K562 (cell line): ENCODE measurements around the gene E2F3. TPM values are rescaled to one million over a fixed set of nuclear protein-coding genes. Genes with fewer than 3 reads are reported as not detected.

Source experiments
- COPS2 ChIP-seq: fragments of 450-650 bp; conservative IDR thresholded peaks from 2 replicates; pipeline ENCODE4 v1.6.1; 2016; ENCODE audit warnings: mild to moderate bottlenecking, moderate library complexity
- NUFIP1 ChIP-seq: fragments of 450-650 bp; IDR thresholded peaks from 2 replicates; pipeline ENCODE4 v1.6.1; 2018; ENCODE audit not compliant: partially characterized antibody
- PCBP2 ChIP-seq: fragments of 200-400 bp; formaldehyde crosslinking; IDR thresholded peaks from 2 replicates; pipeline ENCODE4 v1.6.1; 2018; ENCODE audit warnings: low read length, low read depth, mild to moderate bottlenecking, moderate library complexity; ENCODE audit not compliant: poor library complexity, severe bottlenecking
- polyA plus RNA-seq, 8 experiments: library from polyadenylated mRNA; depleted of rRNA in 4 of 8; stranded (reverse) in 5 of 8; unstranded in 3 of 8; fragments of >200 nt; fragmentation: Nextera tagmentation in 2 of 8; fragmentation: Illumina TruSeq in 1 of 8; extraction: Ambion mirVana in 2 of 8; extraction: Trizol in 1 of 8; gene quantifications; 2 replicates each; pipeline versions ENCODE4 v1.2.1 to v1.2.3, GENCODE V29; 2011 to 2014; ENCODE audit warnings: inconsistent platforms in 1 of 8, missing spikeins in 1 of 8
- total RNA-seq, 7 experiments: library from RNA; depleted of rRNA in 6 of 7; stranded (reverse); fragments of >200 nt in 6 of 7; fragmentation: Illumina TruSeq in 2 of 7; extraction: Trizol in 2 of 7; gene quantifications; 2 replicates each; pipeline versions ENCODE4 v1.2.1 to v1.2.3, GENCODE V29; 2011 to 2021; ENCODE audit warnings: low replicate concordance in 1 of 7
- TF ChIP-seq, protein P1 (sequence below): sonication (generic); formaldehyde crosslinking; IDR thresholded peaks from 2 replicates; pipeline ENCODE4 v1.8.0; 2023; ENCODE audit warnings: missing genetic modification reagents, mild to moderate bottlenecking, borderline replicate concordance
- TF ChIP-seq, protein P2 (sequence below): sonication (generic); formaldehyde crosslinking; IDR thresholded peaks from 2 replicates; pipeline ENCODE4 v1.8.0; 2022; ENCODE audit warnings: mild to moderate bottlenecking, missing genetic modification reagents
- TF ChIP-seq, protein P3 (sequence below): fragments of 450-650 bp; formaldehyde crosslinking; IDR thresholded peaks from 2 replicates; pipeline ENCODE4 v1.4.0; 2022; ENCODE audit warnings: missing genetic modification characterization
- TF ChIP-seq, protein P4 (sequence below), 2 experiments: IDR thresholded peaks; 2 replicates each; pipeline ENCODE4 v1.6.1; 2012; ENCODE audit warnings: improper control_type of control experiment in 2 of 2, low read depth in 2 of 2, low read length in 2 of 2, borderline replicate concordance in 1 of 2

E2F3 gene
- total and polyA plus RNA-seq, 9 of the 15 experiments (the other 6 are each of a cell fraction or from before 2014, with no cell fraction given) = 11.1 to 44.7 (median 27.2) TPM

DNA sequence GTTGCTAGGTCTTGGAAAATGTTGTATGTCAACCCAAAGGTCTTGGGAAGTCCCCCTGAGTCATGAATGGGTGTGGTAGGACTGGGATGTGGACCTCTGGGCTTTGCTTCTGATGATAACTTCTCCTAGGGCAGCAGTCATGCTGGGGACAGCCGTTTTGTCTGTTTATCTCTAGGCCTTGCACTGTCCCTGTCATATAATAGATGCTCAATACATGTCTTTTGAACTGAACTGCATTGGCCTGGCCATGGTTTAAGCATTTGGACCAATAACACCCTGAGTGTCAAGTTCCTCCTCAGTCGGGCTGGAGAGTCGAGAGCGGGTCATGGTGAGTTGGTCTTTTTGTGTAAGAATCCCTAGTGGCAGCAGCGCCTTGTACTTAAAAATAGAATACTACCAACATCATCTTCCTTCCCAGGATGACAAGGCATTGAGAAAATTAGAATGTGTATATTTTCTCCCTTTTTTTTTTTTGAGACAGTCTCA, 43.1 kb downstream of the E2F3 start (continued):
- TF ChIP-seq, protein P1, sequence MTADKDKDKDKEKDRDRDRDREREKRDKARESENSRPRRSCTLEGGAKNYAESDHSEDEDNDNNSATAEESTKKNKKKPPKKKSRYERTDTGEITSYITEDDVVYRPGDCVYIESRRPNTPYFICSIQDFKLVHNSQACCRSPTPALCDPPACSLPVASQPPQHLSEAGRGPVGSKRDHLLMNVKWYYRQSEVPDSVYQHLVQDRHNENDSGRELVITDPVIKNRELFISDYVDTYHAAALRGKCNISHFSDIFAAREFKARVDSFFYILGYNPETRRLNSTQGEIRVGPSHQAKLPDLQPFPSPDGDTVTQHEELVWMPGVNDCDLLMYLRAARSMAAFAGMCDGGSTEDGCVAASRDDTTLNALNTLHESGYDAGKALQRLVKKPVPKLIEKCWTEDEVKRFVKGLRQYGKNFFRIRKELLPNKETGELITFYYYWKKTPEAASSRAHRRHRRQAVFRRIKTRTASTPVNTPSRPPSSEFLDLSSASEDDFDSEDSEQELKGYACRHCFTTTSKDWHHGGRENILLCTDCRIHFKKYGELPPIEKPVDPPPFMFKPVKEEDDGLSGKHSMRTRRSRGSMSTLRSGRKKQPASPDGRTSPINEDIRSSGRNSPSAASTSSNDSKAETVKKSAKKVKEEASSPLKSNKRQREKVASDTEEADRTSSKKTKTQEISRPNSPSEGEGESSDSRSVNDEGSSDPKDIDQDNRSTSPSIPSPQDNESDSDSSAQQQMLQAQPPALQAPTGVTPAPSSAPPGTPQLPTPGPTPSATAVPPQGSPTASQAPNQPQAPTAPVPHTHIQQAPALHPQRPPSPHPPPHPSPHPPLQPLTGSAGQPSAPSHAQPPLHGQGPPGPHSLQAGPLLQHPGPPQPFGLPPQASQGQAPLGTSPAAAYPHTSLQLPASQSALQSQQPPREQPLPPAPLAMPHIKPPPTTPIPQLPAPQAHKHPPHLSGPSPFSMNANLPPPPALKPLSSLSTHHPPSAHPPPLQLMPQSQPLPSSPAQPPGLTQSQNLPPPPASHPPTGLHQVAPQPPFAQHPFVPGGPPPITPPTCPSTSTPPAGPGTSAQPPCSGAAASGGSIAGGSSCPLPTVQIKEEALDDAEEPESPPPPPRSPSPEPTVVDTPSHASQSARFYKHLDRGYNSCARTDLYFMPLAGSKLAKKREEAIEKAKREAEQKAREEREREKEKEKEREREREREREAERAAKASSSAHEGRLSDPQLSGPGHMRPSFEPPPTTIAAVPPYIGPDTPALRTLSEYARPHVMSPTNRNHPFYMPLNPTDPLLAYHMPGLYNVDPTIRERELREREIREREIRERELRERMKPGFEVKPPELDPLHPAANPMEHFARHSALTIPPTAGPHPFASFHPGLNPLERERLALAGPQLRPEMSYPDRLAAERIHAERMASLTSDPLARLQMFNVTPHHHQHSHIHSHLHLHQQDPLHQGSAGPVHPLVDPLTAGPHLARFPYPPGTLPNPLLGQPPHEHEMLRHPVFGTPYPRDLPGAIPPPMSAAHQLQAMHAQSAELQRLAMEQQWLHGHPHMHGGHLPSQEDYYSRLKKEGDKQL (CRISPR knock-in tag) = no peak
- TF ChIP-seq PCBP2 = no peak
- TF ChIP-seq NUFIP1 = peak; percentile 36
- no peak for TF ChIP-seq COPS2
- TF ChIP-seq, protein P2, sequence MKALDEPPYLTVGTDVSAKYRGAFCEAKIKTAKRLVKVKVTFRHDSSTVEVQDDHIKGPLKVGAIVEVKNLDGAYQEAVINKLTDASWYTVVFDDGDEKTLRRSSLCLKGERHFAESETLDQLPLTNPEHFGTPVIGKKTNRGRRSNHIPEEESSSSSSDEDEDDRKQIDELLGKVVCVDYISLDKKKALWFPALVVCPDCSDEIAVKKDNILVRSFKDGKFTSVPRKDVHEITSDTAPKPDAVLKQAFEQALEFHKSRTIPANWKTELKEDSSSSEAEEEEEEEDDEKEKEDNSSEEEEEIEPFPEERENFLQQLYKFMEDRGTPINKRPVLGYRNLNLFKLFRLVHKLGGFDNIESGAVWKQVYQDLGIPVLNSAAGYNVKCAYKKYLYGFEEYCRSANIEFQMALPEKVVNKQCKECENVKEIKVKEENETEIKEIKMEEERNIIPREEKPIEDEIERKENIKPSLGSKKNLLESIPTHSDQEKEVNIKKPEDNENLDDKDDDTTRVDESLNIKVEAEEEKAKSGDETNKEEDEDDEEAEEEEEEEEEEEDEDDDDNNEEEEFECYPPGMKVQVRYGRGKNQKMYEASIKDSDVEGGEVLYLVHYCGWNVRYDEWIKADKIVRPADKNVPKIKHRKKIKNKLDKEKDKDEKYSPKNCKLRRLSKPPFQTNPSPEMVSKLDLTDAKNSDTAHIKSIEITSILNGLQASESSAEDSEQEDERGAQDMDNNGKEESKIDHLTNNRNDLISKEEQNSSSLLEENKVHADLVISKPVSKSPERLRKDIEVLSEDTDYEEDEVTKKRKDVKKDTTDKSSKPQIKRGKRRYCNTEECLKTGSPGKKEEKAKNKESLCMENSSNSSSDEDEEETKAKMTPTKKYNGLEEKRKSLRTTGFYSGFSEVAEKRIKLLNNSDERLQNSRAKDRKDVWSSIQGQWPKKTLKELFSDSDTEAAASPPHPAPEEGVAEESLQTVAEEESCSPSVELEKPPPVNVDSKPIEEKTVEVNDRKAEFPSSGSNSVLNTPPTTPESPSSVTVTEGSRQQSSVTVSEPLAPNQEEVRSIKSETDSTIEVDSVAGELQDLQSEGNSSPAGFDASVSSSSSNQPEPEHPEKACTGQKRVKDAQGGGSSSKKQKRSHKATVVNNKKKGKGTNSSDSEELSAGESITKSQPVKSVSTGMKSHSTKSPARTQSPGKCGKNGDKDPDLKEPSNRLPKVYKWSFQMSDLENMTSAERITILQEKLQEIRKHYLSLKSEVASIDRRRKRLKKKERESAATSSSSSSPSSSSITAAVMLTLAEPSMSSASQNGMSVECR (CRISPR knock-in tag) = no peak
- TF ChIP-seq, protein P3, sequence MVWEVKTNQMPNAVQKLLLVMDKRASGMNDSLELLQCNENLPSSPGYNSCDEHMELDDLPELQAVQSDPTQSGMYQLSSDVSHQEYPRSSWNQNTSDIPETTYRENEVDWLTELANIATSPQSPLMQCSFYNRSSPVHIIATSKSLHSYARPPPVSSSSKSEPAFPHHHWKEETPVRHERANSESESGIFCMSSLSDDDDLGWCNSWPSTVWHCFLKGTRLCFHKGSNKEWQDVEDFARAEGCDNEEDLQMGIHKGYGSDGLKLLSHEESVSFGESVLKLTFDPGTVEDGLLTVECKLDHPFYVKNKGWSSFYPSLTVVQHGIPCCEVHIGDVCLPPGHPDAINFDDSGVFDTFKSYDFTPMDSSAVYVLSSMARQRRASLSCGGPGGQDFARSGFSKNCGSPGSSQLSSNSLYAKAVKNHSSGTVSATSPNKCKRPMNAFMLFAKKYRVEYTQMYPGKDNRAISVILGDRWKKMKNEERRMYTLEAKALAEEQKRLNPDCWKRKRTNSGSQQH (CRISPR knock-in tag) = no peak
- TF ChIP-seq, protein P4, sequence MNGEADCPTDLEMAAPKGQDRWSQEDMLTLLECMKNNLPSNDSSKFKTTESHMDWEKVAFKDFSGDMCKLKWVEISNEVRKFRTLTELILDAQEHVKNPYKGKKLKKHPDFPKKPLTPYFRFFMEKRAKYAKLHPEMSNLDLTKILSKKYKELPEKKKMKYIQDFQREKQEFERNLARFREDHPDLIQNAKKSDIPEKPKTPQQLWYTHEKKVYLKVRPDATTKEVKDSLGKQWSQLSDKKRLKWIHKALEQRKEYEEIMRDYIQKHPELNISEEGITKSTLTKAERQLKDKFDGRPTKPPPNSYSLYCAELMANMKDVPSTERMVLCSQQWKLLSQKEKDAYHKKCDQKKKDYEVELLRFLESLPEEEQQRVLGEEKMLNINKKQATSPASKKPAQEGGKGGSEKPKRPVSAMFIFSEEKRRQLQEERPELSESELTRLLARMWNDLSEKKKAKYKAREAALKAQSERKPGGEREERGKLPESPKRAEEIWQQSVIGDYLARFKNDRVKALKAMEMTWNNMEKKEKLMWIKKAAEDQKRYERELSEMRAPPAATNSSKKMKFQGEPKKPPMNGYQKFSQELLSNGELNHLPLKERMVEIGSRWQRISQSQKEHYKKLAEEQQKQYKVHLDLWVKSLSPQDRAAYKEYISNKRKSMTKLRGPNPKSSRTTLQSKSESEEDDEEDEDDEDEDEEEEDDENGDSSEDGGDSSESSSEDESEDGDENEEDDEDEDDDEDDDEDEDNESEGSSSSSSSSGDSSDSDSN (IDR thresholded peaks at IDR 0.05; ENCODE audit: borderline replicate concordance in 1 of 2, low read depth in 2 of 2, low read length in 2 of 2) = peak in 1 of 2 experiments; percentile 63; a peak in 1 of 4 replicates
